C4-2B (cell line): ENCODE results near the gene HAND1.

Experiments used
- ZFX ChIP-seq: fragments of 450-650 bp; IDR thresholded peaks from 2 replicates; pipeline ENCODE4 v1.6.1; 2017
- TF ChIP-seq, protein P1 (sequence below): fragments of 450-650 bp; conservative IDR thresholded peaks from 2 replicates; pipeline ENCODE4 v1.5.1; 2017; ENCODE audit warnings: mild to moderate bottlenecking

DNA sequence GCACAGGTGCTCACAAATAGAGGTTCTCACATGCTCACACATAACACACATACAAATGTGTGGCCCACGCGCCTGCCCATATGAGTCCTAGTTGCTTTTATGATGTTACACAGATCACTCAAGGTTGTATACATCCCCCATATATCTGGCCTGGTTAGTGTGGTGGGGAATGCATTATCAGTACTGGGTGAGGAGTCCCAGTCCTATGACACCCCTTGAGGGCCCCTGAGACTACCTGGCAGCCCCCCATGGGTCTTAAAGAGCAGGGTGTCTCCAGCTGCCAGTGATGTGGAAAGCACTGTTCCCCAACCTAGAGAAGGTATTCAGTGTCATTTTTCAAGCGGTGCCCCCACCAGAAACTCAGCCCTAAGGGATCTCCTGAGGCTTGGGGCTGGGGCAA is 2.8 kb upstream of the HAND1 start:
- TF ChIP-seq, protein P1, sequence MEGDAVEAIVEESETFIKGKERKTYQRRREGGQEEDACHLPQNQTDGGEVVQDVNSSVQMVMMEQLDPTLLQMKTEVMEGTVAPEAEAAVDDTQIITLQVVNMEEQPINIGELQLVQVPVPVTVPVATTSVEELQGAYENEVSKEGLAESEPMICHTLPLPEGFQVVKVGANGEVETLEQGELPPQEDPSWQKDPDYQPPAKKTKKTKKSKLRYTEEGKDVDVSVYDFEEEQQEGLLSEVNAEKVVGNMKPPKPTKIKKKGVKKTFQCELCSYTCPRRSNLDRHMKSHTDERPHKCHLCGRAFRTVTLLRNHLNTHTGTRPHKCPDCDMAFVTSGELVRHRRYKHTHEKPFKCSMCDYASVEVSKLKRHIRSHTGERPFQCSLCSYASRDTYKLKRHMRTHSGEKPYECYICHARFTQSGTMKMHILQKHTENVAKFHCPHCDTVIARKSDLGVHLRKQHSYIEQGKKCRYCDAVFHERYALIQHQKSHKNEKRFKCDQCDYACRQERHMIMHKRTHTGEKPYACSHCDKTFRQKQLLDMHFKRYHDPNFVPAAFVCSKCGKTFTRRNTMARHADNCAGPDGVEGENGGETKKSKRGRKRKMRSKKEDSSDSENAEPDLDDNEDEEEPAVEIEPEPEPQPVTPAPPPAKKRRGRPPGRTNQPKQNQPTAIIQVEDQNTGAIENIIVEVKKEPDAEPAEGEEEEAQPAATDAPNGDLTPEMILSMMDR: no peak
- no peak for TF ChIP-seq ZFX
